ENCODE measurements around the gene RSAD2. TPM values are rescaled to one million over a fixed set of nuclear protein-coding genes. Genes with fewer than 3 reads are reported as not detected.

The RSAD2 gene
- total and polyA plus RNA-seq, 2 donors (not counting 1 experiment from before 2014, with no cell fraction given), result 0.17 to 1.7 TPM

DNA sequence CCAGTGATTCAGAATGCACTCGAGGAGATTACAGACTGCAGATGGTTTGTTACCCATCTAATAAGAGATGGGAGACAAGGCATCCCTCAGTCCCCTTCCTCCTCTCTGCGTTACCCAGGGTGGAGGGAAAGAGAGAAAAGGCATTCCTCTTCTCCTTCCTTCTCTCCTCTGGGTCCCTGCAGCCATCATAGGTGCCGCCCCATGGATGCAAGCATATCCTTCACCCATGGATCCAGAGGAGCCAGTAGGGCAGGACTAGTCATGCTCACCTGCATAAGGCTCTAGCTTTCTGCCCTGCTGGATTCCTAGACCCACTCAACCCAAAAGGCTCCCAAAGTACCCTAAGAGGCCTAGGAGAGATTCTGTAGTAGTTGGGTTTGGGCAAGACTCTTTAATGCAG is 32.3 kb upstream of the RSAD2 start:
- no peaks in the 10 kb centered on the region for H3K4me1 ChIP-seq (ENCODE audit: control insufficient read depth, extremely low read depth, insufficient read depth, low read length)
- TF ChIP-seq EZH2 (IDR thresholded peaks at IDR 0.05; ENCODE audit: low read length, missing control alignments), result no peak
- TF ChIP-seq, protein P1, sequence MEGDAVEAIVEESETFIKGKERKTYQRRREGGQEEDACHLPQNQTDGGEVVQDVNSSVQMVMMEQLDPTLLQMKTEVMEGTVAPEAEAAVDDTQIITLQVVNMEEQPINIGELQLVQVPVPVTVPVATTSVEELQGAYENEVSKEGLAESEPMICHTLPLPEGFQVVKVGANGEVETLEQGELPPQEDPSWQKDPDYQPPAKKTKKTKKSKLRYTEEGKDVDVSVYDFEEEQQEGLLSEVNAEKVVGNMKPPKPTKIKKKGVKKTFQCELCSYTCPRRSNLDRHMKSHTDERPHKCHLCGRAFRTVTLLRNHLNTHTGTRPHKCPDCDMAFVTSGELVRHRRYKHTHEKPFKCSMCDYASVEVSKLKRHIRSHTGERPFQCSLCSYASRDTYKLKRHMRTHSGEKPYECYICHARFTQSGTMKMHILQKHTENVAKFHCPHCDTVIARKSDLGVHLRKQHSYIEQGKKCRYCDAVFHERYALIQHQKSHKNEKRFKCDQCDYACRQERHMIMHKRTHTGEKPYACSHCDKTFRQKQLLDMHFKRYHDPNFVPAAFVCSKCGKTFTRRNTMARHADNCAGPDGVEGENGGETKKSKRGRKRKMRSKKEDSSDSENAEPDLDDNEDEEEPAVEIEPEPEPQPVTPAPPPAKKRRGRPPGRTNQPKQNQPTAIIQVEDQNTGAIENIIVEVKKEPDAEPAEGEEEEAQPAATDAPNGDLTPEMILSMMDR (conservative IDR thresholded peaks at IDR 0.05 in 1 of 2, IDR thresholded peaks at IDR 0.05 in 1 of 2; ENCODE audit: low read depth in 1 of 2, low read length in 2 of 2), result no peak
- peak; percentile 27 to 37 for DNase-seq (ENCODE audit: low read depth in 2 of 2)
- H2AFZ ChIP-seq (ENCODE audit: low read length), result no peak overlapping the region
- no peaks in the 10 kb centered on the region for H4K20me1 ChIP-seq (ENCODE audit: control insufficient read depth, extremely low read depth, insufficient read depth, low read length)
- H3K9me3 ChIP-seq (ENCODE audit: control insufficient read depth, insufficient read depth, low read depth, low read length), result no peaks in the 10 kb centered on the region
- no peak overlapping the region for H3K4me2 ChIP-seq (ENCODE audit: extremely low read depth, insufficient read depth, low read length)
- H3K9ac ChIP-seq (ENCODE audit: insufficient read depth, low read length), result no peak overlapping the region
- no peak overlapping the region for H3K4me3 ChIP-seq (replicated peaks in 1 of 4; ENCODE audit: control extremely low read depth in 1 of 4, insufficient read depth in 1 of 4, low read depth in 3 of 4, low read length in 4 of 4)
- H3K27ac ChIP-seq (ENCODE audit: insufficient read depth, low read length), result no peak overlapping the region
- no peaks in the 10 kb centered on the region for H3K27me3 ChIP-seq (ENCODE audit: control insufficient read depth, insufficient read depth, low read length)
- H3K36me3 ChIP-seq (ENCODE audit: control insufficient read depth, insufficient read depth, low read length), result no peaks in the 10 kb centered on the region
- H3K79me2 ChIP-seq (ENCODE audit: control insufficient read depth, insufficient read depth, low read length), result no peaks in the 10 kb centered on the region

DNA sequence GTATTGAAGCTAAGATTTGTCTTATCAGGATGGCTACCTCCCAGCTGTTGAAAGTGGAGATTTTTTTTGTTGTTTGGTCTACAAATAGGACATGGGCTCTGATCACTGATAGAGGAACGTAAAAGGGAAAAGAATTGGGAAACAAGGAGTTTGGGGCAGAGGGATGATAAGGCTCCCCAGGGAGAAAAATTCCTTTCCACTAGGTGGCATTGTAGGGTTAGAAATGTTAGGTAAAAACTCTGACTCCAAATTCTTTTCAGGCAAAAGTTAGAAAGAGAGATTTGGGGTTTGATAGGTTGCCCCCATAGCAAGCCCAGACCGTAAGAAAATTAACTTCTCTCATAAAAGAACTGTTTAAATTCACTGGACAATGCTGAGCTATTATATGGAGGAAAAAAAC is 31.7 kb upstream of the RSAD2 start:
- Histone ChIP-seq H4K20me1 (ENCODE audit: control insufficient read depth, extremely low read depth, insufficient read depth, low read length) (no peaks in the 10 kb centered on the region), H3K9ac (ENCODE audit: insufficient read depth, low read length) (no peak overlapping the region), H3K79me2 (ENCODE audit: control insufficient read depth, insufficient read depth, low read length) (no peaks in the 10 kb centered on the region), H3K27ac (ENCODE audit: insufficient read depth, low read length) (no peak overlapping the region), H3K27me3 (ENCODE audit: control insufficient read depth, insufficient read depth, low read length) (no peaks in the 10 kb centered on the region), H3K9me3 (ENCODE audit: control insufficient read depth, insufficient read depth, low read depth, low read length) (no peaks in the 10 kb centered on the region), H3K4me3 (replicated peaks in 1 of 4; ENCODE audit: control extremely low read depth in 1 of 4, insufficient read depth in 1 of 4, low read depth in 3 of 4, low read length in 4 of 4) (no peak overlapping the region), H3K4me2 (ENCODE audit: extremely low read depth, insufficient read depth, low read length) (no peak overlapping the region), H2AFZ (ENCODE audit: low read length) (no peak overlapping the region), H3K4me1 (ENCODE audit: control insufficient read depth, extremely low read depth, insufficient read depth, low read length) (no peaks in the 10 kb centered on the region), H3K36me3 (ENCODE audit: control insufficient read depth, insufficient read depth, low read length) (no peaks in the 10 kb centered on the region)
- TF ChIP-seq, protein P1 (conservative IDR thresholded peaks at IDR 0.05 in 1 of 2, IDR thresholded peaks at IDR 0.05 in 1 of 2; ENCODE audit: low read depth in 1 of 2, low read length in 2 of 2), result no peak
- TF ChIP-seq EZH2 (IDR thresholded peaks at IDR 0.05; ENCODE audit: low read length, missing control alignments), result no peak
- no peak for DNase-seq (ENCODE audit: low read depth in 2 of 2)

DNA sequence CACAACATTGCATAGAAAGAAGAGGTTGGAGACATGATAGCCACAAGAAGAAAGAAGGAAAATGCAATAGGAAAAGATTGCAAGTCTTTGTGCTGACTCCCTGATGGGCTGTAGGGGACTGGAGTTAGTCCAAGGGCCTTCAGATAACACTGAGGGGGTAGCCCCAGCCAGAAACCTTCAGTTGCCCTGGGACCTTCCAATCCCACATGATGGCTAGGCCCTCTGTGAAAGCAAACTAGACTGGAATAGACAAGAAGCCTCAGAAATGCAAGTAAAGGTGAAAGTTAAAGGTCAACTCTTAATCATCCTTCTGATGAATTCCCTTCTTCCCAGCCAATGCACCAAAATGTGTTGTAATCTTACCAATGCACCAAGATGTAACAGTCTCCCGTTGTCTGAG is 31.0 kb upstream of the RSAD2 start:
- Histone ChIP-seq H3K79me2 (ENCODE audit: control insufficient read depth, insufficient read depth, low read length) (no peaks in the 10 kb centered on the region), H3K9ac (ENCODE audit: insufficient read depth, low read length) (no peak overlapping the region), H3K36me3 (ENCODE audit: control insufficient read depth, insufficient read depth, low read length) (no peaks in the 10 kb centered on the region), H2AFZ (ENCODE audit: low read length) (no peak overlapping the region), H3K27me3 (ENCODE audit: control insufficient read depth, insufficient read depth, low read length) (no peaks in the 10 kb centered on the region), H3K4me2 (ENCODE audit: extremely low read depth, insufficient read depth, low read length) (no peak overlapping the region), H3K4me1 (ENCODE audit: control insufficient read depth, extremely low read depth, insufficient read depth, low read length) (no peaks in the 10 kb centered on the region), H3K9me3 (ENCODE audit: control insufficient read depth, insufficient read depth, low read depth, low read length) (no peaks in the 10 kb centered on the region), H3K4me3 (replicated peaks in 1 of 4; ENCODE audit: control extremely low read depth in 1 of 4, insufficient read depth in 1 of 4, low read depth in 3 of 4, low read length in 4 of 4) (no peak overlapping the region), H4K20me1 (ENCODE audit: control insufficient read depth, extremely low read depth, insufficient read depth, low read length) (no peaks in the 10 kb centered on the region), H3K27ac (ENCODE audit: insufficient read depth, low read length) (no peak overlapping the region)
- no peak for TF ChIP-seq EZH2 (IDR thresholded peaks at IDR 0.05; ENCODE audit: low read length, missing control alignments)
- TF ChIP-seq, protein P1 (conservative IDR thresholded peaks at IDR 0.05 in 1 of 2, IDR thresholded peaks at IDR 0.05 in 1 of 2; ENCODE audit: low read depth in 1 of 2, low read length in 2 of 2), result no peak
- DNase-seq (ENCODE audit: low read depth in 2 of 2), result no peak
